Hepatocyte (in vitro differentiated cells): Measurements from ENCODE around the gene CHRNA7.

Source experiments
- CTCF ChIP-seq: fragments of 200-600 bp; sonication (generic); IDR thresholded peaks from 2 replicates; pipeline ENCODE4 v1.5.1; 2016; ENCODE audit warnings: antibody characterized with exemption, mild to moderate bottlenecking; ENCODE audit not compliant: poor library complexity
- EZH2 ChIP-seq: fragments of 200-600 bp; sonication (generic); IDR thresholded peaks from 2 replicates; pipeline ENCODE4 v1.6.1; 2016; ENCODE audit warnings: antibody characterized with exemption, mild to moderate bottlenecking, borderline replicate concordance

GRCh38 chr15:32014953-32015352, 15.4 kb upstream of the CHRNA7 start:
- TF ChIP-seq EZH2 (no peak), CTCF (no peak)
